ENCODE results near the gene SLC17A7. TPM values are rescaled to one million over a fixed set of nuclear protein-coding genes. Genes with fewer than 3 reads are reported as not detected.

SLC17A7 gene
- total RNA-seq, 2 experiments from 2014 or later, result 0.23 TPM; not detected in 1

GRCh38 chr19:49430678-49431329, 10.5 kb downstream of the SLC17A7 start:
- no peak overlapping the region for H3K27ac Mint-ChIP-seq
- H3K27me3 Mint-ChIP-seq, result peaks cover 85% of the 10 kb centered on the region
- ChIA-PET POLR2A (interaction anchor here (1.9 kb wide), 1 partner anchor 98 kb away, joined by 7 read pairs; no protein-coding TSS in a partner anchor), CTCF (interaction anchor here (0.9 to 2.4 kb wide), 3 partner anchors 10 to 115 kb away, joined by 3 to 6 read pairs (median 4); no protein-coding TSS in a partner anchor)
- DNase-seq (peak; percentile 66), ATAC-seq (peak; percentile 43)
- H3K36me3 Mint-ChIP-seq (ENCODE audit: low read depth), result no peaks in the 10 kb centered on the region
- TF ChIP-seq CTCF (IDR thresholded peaks at IDR 0.05), result peak; percentile 30
- H3K4me3 Mint-ChIP-seq, result no peak overlapping the region
- H3K4me1 Mint-ChIP-seq (ENCODE audit: low read depth), result peaks cover 32% of the 10 kb centered on the region
- intact Hi-C loops (cut with micrococcal nuclease), result no loop called here
- no peaks in the 10 kb centered on the region for H3K9me3 Mint-ChIP-seq

- intact Hi-C loops (cut with micrococcal nuclease), result no loop called here
- ChIA-PET CTCF (interaction anchor here (0.9 to 2.4 kb wide), 3 partner anchors 9 to 38 kb away, joined by 3 to 6 read pairs (median 4); no protein-coding TSS in a partner anchor), POLR2A (interaction anchor here (1.0 to 1.9 kb wide), 2 partner anchors 10 to 97 kb away, joined by 4 to 7 read pairs; no protein-coding TSS in a partner anchor)
- Mint-ChIP-seq H3K27me3 (peaks cover 85% of the 10 kb centered on the region), H3K36me3 (ENCODE audit: low read depth) (no peaks in the 10 kb centered on the region), H3K4me3 (no peak overlapping the region), H3K27ac (no peak overlapping the region), H3K4me1 (ENCODE audit: low read depth) (peaks cover 34% of the 10 kb centered on the region), H3K9me3 (no peaks in the 10 kb centered on the region)
- TF ChIP-seq CTCF (IDR thresholded peaks at IDR 0.05), result no peak
- ATAC-seq, result no peak
- DNase-seq, result no peak
Observed at GRCh38 chr19:49430172-49430677, 11.1 kb downstream of the SLC17A7 start.

DNA sequence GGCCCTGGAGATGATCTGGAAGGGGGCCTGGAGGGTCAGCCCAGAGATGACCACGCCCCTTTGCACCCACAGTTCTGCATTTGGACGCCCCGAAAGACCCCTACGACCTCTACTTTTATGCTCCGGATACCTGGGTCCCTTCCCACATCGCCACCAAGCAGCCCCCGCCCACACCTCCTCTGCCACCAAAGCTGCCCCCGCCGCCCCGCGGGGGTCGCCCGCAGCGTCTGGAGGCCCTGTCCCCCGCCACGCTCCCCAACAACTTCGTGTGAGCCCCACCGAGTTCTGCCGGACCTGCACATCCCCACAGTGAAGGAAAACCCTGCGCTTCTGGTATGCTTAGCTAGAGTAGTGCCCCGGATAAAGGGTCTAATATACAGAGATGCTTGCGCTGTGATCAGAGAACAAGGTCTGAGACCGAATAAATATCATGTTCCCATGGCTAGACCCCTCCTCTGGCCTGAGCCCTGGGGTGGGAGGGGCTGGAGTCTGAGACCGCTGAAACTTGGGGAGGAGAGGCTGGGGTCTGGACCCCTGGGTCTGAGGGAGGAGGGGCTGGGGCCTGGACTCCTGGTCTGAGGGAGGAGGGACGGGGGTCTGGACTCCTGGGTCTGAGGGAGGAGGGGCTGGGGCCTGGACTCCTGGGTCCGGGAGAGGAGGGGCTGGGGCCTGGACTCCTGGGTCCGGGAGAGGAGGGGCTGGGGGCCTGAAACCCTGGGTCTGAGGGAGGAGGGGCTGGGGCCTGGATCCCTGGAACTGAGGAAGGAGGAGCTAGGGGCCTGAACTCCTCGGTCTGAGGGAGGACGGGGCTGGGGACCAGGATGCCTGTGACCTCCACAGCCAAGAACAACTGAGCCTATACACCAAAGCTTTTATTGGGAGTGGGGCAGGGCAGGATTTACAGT, 12.5 kb downstream of the SLC17A7 start:
- Mint-ChIP-seq H3K27ac (no peak overlapping the region), H3K9me3 (no peaks in the 10 kb centered on the region), H3K36me3 (ENCODE audit: low read depth) (no peaks in the 10 kb centered on the region), H3K4me3 (no peak overlapping the region), H3K27me3 (peaks cover 81% of the 10 kb centered on the region), H3K4me1 (ENCODE audit: low read depth) (peaks cover 39% of the 10 kb centered on the region)
- POLR2A ChIA-PET, result interaction anchor here (1.0 to 1.9 kb wide), 4 partner anchors 12 to 96 kb away, joined by 3 to 7 read pairs (median 4); no protein-coding TSS in a partner anchor
- intact Hi-C loops (cut with micrococcal nuclease), result loop anchor here (5.0 kb wide), 1 partner anchor 36 kb away; no protein-coding TSS in a partner anchor
- TF ChIP-seq CTCF (IDR thresholded peaks at IDR 0.05), result no peak
- DNase-seq (no peak), ATAC-seq (no peak)
- CTCF ChIA-PET, result interaction anchor here (1.2 to 2.4 kb wide), 4 partner anchors 8 to 101 kb away, joined by 3 to 6 read pairs (median 4); no protein-coding TSS in a partner anchor

DNA sequence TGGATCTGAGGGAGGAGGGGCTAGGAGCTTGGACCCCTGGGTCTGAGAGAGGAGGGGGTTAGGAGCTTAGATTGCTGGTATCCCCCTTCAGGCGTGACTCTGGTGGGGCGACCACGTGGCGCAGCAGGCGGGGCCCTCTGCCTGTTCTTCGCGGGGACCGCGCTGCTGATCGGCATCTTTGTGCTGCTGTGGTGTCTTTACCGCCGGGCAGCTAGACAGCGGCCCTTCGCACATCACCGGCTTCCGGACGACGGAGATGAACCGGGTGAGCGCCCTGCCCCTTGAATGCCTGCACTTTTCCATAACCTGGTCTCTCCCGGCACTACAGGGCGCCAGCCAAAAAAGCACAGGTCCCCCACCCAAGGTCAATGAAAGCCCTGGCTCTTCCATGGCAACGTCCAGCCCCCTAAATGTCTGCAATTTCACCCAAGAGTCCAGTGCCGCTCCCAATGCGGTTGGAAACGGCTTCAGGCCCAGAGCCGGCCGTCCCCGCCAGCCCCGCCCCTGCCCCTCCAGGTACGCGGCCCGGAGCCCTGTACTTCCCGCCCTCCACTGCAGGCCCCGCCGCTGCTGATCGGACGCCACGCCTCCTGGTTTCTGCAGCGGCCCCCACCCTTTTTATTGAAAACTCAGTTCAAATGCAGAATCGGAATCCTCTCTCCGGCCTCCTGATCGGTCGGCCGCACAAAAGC, 13.3 kb downstream of the SLC17A7 start:
- Mint-ChIP-seq H3K9me3 (no peaks in the 10 kb centered on the region), H3K27ac (no peak overlapping the region), H3K27me3 (peaks cover 80% of the 10 kb centered on the region), H3K36me3 (ENCODE audit: low read depth) (no peaks in the 10 kb centered on the region), H3K4me1 (ENCODE audit: low read depth) (peaks cover 39% of the 10 kb centered on the region), H3K4me3 (peak overlapping the region; percentile 38)
- DNase-seq (peak; percentile 57), ATAC-seq (peak; percentile 41)
- intact Hi-C loops (cut with micrococcal nuclease), result loop anchor here (5.0 kb wide), 1 partner anchor 36 kb away; no protein-coding TSS in a partner anchor
- ChIA-PET CTCF (interaction anchor here (1.6 kb wide), 1 partner anchor 36 kb away, joined by 5 read pairs; no protein-coding TSS in a partner anchor), POLR2A (interaction anchor here (0.5 to 1.7 kb wide), 4 partner anchors 17 to 1276 kb away, joined by 3 to 5 read pairs (median 4); partner anchors contain the start of gene PIH1D1)
- TF ChIP-seq CTCF (IDR thresholded peaks at IDR 0.05), result no peak
